Measurements from ENCODE around the gene TTC39B.

Gene TTC39B

GRCh38 chr9:15191378-15191777, 115.6 kb downstream of the TTC39B start:
- Histone ChIP-seq H3K27me3 (no peaks in the 10 kb centered on the region), H3K36me3 (no peaks in the 10 kb centered on the region), H3K4me3 (ENCODE audit: low read depth in 1 of 2, low read length in 1 of 2) (no peak overlapping the region), H3K9me3 (no peaks in the 10 kb centered on the region), H3K27ac (no peak overlapping the region), H3K4me1 (ENCODE audit: control insufficient read depth in 1 of 2, insufficient read depth in 1 of 2, low read depth in 1 of 2, low read length in 1 of 2) (no peaks in the 10 kb centered on the region)
- no peak for TF ChIP-seq CTCF (IDR thresholded peaks at IDR 0.05)

GRCh38 chr9:15189481-15189880, 117.5 kb downstream of the TTC39B start:
- H3K4me3 ChIP-seq (ENCODE audit: low read depth in 1 of 2, low read length in 1 of 2), result no peak overlapping the region
- no peaks in the 10 kb centered on the region for H3K4me1 ChIP-seq (ENCODE audit: control insufficient read depth in 1 of 2, insufficient read depth in 1 of 2, low read depth in 1 of 2, low read length in 1 of 2)
- H3K27me3 ChIP-seq, result no peaks in the 10 kb centered on the region
- no peaks in the 10 kb centered on the region for H3K36me3 ChIP-seq
- no peak for TF ChIP-seq CTCF (IDR thresholded peaks at IDR 0.05)
- no peak overlapping the region for H3K27ac ChIP-seq
- H3K9me3 ChIP-seq, result no peaks in the 10 kb centered on the region

GRCh38 chr9:15187589-15187988, 119.4 kb downstream of the TTC39B start:
- Histone ChIP-seq H3K27ac (no peak overlapping the region), H3K36me3 (no peaks in the 10 kb centered on the region), H3K4me3 (ENCODE audit: low read depth in 1 of 2, low read length in 1 of 2) (no peak overlapping the region), H3K9me3 (no peaks in the 10 kb centered on the region), H3K4me1 (ENCODE audit: control insufficient read depth in 1 of 2, insufficient read depth in 1 of 2, low read depth in 1 of 2, low read length in 1 of 2) (no peaks in the 10 kb centered on the region), H3K27me3 (no peaks in the 10 kb centered on the region)
- TF ChIP-seq CTCF (IDR thresholded peaks at IDR 0.05), result no peak

- no peak overlapping the region for H3K27ac ChIP-seq
- no peaks in the 10 kb centered on the region for H3K4me1 ChIP-seq (ENCODE audit: control insufficient read depth in 1 of 2, insufficient read depth in 1 of 2, low read depth in 1 of 2, low read length in 1 of 2)
- H3K4me3 ChIP-seq (ENCODE audit: low read depth in 1 of 2, low read length in 1 of 2), result no peak overlapping the region
- H3K27me3 ChIP-seq, result no peaks in the 10 kb centered on the region
- no peak for TF ChIP-seq CTCF (IDR thresholded peaks at IDR 0.05)
- no peaks in the 10 kb centered on the region for H3K9me3 ChIP-seq
- H3K36me3 ChIP-seq, result no peaks in the 10 kb centered on the region
These were observed 124.3 kb downstream of the TTC39B start for GRCh38 chr9:15182730-15183129.

- Histone ChIP-seq H3K4me1 (ENCODE audit: control insufficient read depth in 1 of 2, insufficient read depth in 1 of 2, low read depth in 1 of 2, low read length in 1 of 2) (no peaks in the 10 kb centered on the region), H3K27ac (no peak overlapping the region), H3K36me3 (no peaks in the 10 kb centered on the region), H3K4me3 (ENCODE audit: low read depth in 1 of 2, low read length in 1 of 2) (no peak overlapping the region), H3K9me3 (no peaks in the 10 kb centered on the region), H3K27me3 (no peaks in the 10 kb centered on the region)
- TF ChIP-seq CTCF (IDR thresholded peaks at IDR 0.05), result no peak
These were observed 124.9 kb downstream of the TTC39B start for GRCh38 chr9:15182101-15182551.

- H3K27me3 ChIP-seq, result no peaks in the 10 kb centered on the region
- no peaks in the 10 kb centered on the region for H3K36me3 ChIP-seq
- no peak for TF ChIP-seq CTCF (IDR thresholded peaks at IDR 0.05)
- no peak overlapping the region for H3K27ac ChIP-seq
- no peak overlapping the region for H3K4me3 ChIP-seq (ENCODE audit: low read depth in 1 of 2, low read length in 1 of 2)
- no peaks in the 10 kb centered on the region for H3K9me3 ChIP-seq
- H3K4me1 ChIP-seq (ENCODE audit: control insufficient read depth in 1 of 2, insufficient read depth in 1 of 2, low read depth in 1 of 2, low read length in 1 of 2), result no peaks in the 10 kb centered on the region
These were observed 126.9 kb downstream of the TTC39B start for GRCh38 chr9:15180124-15180523.

Data from neutrophil (primary cell).